Measurements from ENCODE around the gene DCLK1. TPM values are rescaled to one million over a fixed set of nuclear protein-coding genes. Genes with fewer than 3 reads are reported as not detected.

DCLK1 gene
- total RNA-seq, 3 donors from 2014 or later (not counting 1 experiment from before 2014, with no cell fraction given), result not detected

DNA sequence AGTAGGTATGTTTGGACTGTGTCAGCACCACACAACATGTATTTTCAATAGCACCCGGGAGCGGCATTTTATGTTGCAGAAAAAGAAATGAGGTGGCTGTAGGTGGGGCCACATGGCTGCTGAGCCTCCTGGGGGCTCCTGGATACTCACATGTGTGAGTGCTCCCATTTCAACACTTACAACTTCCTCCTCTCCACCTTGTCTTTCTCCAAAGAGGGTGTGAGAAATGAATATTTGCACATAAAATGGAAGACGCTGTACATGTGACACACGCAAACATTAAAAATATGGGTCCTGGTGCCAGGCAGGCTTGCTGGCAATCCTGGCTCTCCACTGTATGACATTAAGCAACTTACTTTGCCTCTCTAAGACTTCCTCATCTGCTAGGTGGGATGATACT lies 222.1 kb downstream of the DCLK1 start:
- DNase-seq, result no peak
- no peaks in the 10 kb centered on the region for H3K9me3 ChIP-seq (ENCODE audit: control insufficient read depth, insufficient read depth, low read length)
- Mint-ChIP-seq H3K4me1 (no peaks in the 10 kb centered on the region), H3K36me3 (no peaks in the 10 kb centered on the region), H3K4me3 (no peak overlapping the region), H3K27ac (no peak overlapping the region), H3K27me3 (ENCODE audit: low read depth in 2 of 2) (no peaks in the 10 kb centered on the region), H3K9me3 (peaks cover 0 to 3% of the 10 kb centered on the region in 2 donors)
- 100% methylated on average over 2 of the region's 4 CpGs for WGBS (ENCODE audit: insufficient coverage)
- no peak for ATAC-seq
- H3K27me3 ChIP-seq (ENCODE audit: control insufficient read depth, insufficient read depth, low read length), result no peaks in the 10 kb centered on the region
- no peaks in the 10 kb centered on the region for H3K36me3 ChIP-seq (ENCODE audit: control insufficient read depth, insufficient read depth, low read length)
- no peak overlapping the region for H3K4me3 ChIP-seq (ENCODE audit: low read length)
- H3K27ac ChIP-seq (ENCODE audit: low read length), result no peak overlapping the region
- no peaks in the 10 kb centered on the region for H3K4me1 ChIP-seq (ENCODE audit: control insufficient read depth, insufficient read depth, low read length)
- intact Hi-C loops (cut with micrococcal nuclease), result no loop called here
- TF ChIP-seq CTCF (IDR thresholded peaks at IDR 0.05), result no peak

GRCh38 chr13:35908226-35908625 lies 223.0 kb downstream of the DCLK1 start:
- Histone ChIP-seq H3K4me3 (ENCODE audit: low read length) (no peak overlapping the region), H3K36me3 (ENCODE audit: control insufficient read depth, insufficient read depth, low read length) (no peaks in the 10 kb centered on the region), H3K27me3 (ENCODE audit: control insufficient read depth, insufficient read depth, low read length) (no peaks in the 10 kb centered on the region), H3K9me3 (ENCODE audit: control insufficient read depth, insufficient read depth, low read length) (no peaks in the 10 kb centered on the region), H3K27ac (ENCODE audit: low read length) (no peak overlapping the region), H3K4me1 (ENCODE audit: control insufficient read depth, insufficient read depth, low read length) (no peaks in the 10 kb centered on the region)
- 100% methylated on average over 1 of the region's 1 CpG for WGBS (ENCODE audit: insufficient coverage)
- DNase-seq, result no peak
- H3K27ac Mint-ChIP-seq, result no peak overlapping the region
- intact Hi-C loops (cut with micrococcal nuclease), result no loop called here
- H3K4me1 Mint-ChIP-seq, result no peaks in the 10 kb centered on the region
- H3K9me3 Mint-ChIP-seq, result peaks cover 0 to 3% of the 10 kb centered on the region in 2 donors
- ATAC-seq, result no peak
- TF ChIP-seq CTCF (IDR thresholded peaks at IDR 0.05), result no peak
- no peak overlapping the region for H3K4me3 Mint-ChIP-seq
- no peaks in the 10 kb centered on the region for H3K36me3 Mint-ChIP-seq
- H3K27me3 Mint-ChIP-seq (ENCODE audit: low read depth in 2 of 2), result no peaks in the 10 kb centered on the region

DNA sequence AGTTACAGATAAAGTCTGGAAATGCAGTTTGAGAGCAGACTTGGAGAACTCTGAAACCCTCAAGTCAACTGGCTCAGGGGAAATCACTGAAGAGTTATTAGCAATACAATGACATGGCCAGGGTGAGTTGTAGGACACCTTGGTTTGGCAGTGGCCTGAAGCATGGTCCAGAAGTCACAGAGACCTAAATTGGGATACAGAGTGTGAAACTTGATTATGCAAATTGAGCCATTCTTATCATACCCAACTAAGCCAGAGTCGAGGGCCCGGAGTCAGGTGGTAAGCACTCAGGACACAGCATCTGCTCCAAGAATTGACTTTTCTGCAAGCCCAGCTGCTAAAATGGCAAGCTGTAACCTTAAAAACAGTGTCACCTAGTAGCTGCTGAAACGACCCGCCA lies 224.5 kb downstream of the DCLK1 start:
- DNase-seq (no peak), ATAC-seq (no peak)
- Mint-ChIP-seq H3K4me1 (no peaks in the 10 kb centered on the region), H3K27ac (no peak overlapping the region), H3K9me3 (peaks cover 0 to 5% of the 10 kb centered on the region in 2 donors), H3K36me3 (no peaks in the 10 kb centered on the region), H3K27me3 (ENCODE audit: low read depth in 2 of 2) (no peaks in the 10 kb centered on the region), H3K4me3 (no peak overlapping the region)
- Histone ChIP-seq H3K27ac (ENCODE audit: low read length) (no peak overlapping the region), H3K36me3 (ENCODE audit: control insufficient read depth, insufficient read depth, low read length) (no peaks in the 10 kb centered on the region), H3K27me3 (ENCODE audit: control insufficient read depth, insufficient read depth, low read length) (no peaks in the 10 kb centered on the region), H3K4me3 (ENCODE audit: low read length) (no peak overlapping the region), H3K4me1 (ENCODE audit: control insufficient read depth, insufficient read depth, low read length) (no peaks in the 10 kb centered on the region), H3K9me3 (ENCODE audit: control insufficient read depth, insufficient read depth, low read length) (no peaks in the 10 kb centered on the region)
- TF ChIP-seq CTCF (IDR thresholded peaks at IDR 0.05), result no peak
- intact Hi-C loops (cut with micrococcal nuclease), result no loop called here
- WGBS (ENCODE audit: insufficient coverage), result 65% methylated on average over 4 of the region's 4 CpGs

GRCh38 chr13:35903075-35903474 lies 228.1 kb downstream of the DCLK1 start:
- Histone ChIP-seq H3K27me3 (ENCODE audit: control insufficient read depth, insufficient read depth, low read length) (no peaks in the 10 kb centered on the region), H3K9me3 (ENCODE audit: control insufficient read depth, insufficient read depth, low read length) (no peaks in the 10 kb centered on the region), H3K4me3 (ENCODE audit: low read length) (no peak overlapping the region), H3K4me1 (ENCODE audit: control insufficient read depth, insufficient read depth, low read length) (no peaks in the 10 kb centered on the region), H3K27ac (ENCODE audit: low read length) (no peak overlapping the region), H3K36me3 (ENCODE audit: control insufficient read depth, insufficient read depth, low read length) (no peaks in the 10 kb centered on the region)
- WGBS (ENCODE audit: insufficient coverage), result 50% methylated on average over 1 of the region's 1 CpG
- Mint-ChIP-seq H3K9me3 (peaks cover 3 to 5% of the 10 kb centered on the region in 2 donors), H3K27me3 (ENCODE audit: low read depth in 2 of 2) (no peaks in the 10 kb centered on the region), H3K4me3 (no peak overlapping the region), H3K36me3 (no peaks in the 10 kb centered on the region), H3K4me1 (no peaks in the 10 kb centered on the region), H3K27ac (no peak overlapping the region)
- no peak for ATAC-seq
- intact Hi-C loops (cut with micrococcal nuclease), result no loop called here
- DNase-seq, result no peak
- no peak for TF ChIP-seq CTCF (IDR thresholded peaks at IDR 0.05)

Data from natural killer cell (primary cell).